IMR-90 (cell line): ENCODE data around the gene LAMB3. TPM values are rescaled to one million over a fixed set of nuclear protein-coding genes. Genes with fewer than 3 reads are reported as not detected.

Experiments
- ATAC-seq: fragments of 200-7000 bp; cut with Tn5 transposase; 2 replicates; pipeline ENCODE4 v1.9.1; 2020; ENCODE audit warnings: low read depth, mild to moderate bottlenecking, moderate library complexity
- BruUV-seq: library from RNA; stranded (reverse); fragments of 400-500 nt; replicated peaks from 2 replicates; lab custom pipeline; 2021; lab: Mats Ljungman, UMichigan
- CTCF ChIA-PET: fragments of 300-600 bp; formaldehyde crosslinking; extraction: SDS; loops from one replicate; lab custom pipeline; 2021; ENCODE audit warnings: antibody characterized with exemption; lab: Yijun Ruan, JAX
- POLR2A ChIA-PET: fragments of 300-600 bp; sonication (Branson Sonifier 250); formaldehyde crosslinking; loops from one replicate; lab custom pipeline; 2022; ENCODE audit warnings: antibody characterized with exemption; ENCODE audit not compliant: unreplicated experiment; lab: Charles Lee
- DNase-seq: peaks from one replicate; pipeline ENCODE4 v3.0.0; 2013
- H2AFZ ChIP-seq: replicated peaks from 2 replicates; pipeline ENCODE3; 2013; ENCODE audit warnings: low read length, mild to moderate bottlenecking; ENCODE audit not compliant: poor library complexity
- H2AK5ac ChIP-seq: 2 replicates; pipeline ENCODE4 v1.6.1; 2013; ENCODE audit warnings: low read depth, low read length, inconsistent platforms
- H2AK9ac ChIP-seq: replicated peaks from 2 replicates; pipeline ENCODE3; 2013; ENCODE audit warnings: mild to moderate bottlenecking, low read depth, low read length, moderate library complexity; ENCODE audit not compliant: poor library complexity
- H2BK120ac ChIP-seq: 2 replicates; pipeline ENCODE4 v1.6.1; 2013; ENCODE audit warnings: low read depth, low read length, inconsistent platforms
- H2BK15ac ChIP-seq: 3 replicates; pipeline ENCODE4 v1.6.1; 2013; ENCODE audit warnings: low read depth, low read length, inconsistent platforms
- H2BK20ac ChIP-seq: 2 replicates; pipeline ENCODE4 v1.6.1; 2013; ENCODE audit warnings: low read depth, mild to moderate bottlenecking, inconsistent platforms, low read length, moderate library complexity
- H2BK5ac ChIP-seq: 2 replicates; pipeline ENCODE4 v1.6.1; 2013; ENCODE audit warnings: mild to moderate bottlenecking, low read depth, low read length, inconsistent platforms; ENCODE audit not compliant: poor library complexity, severe bottlenecking
- H3K14ac ChIP-seq: replicated peaks from 2 replicates; pipeline ENCODE4 v1.6.1; 2013; ENCODE audit warnings: low read depth, low read length, inconsistent platforms
- H3K18ac ChIP-seq: 2 replicates; pipeline ENCODE4 v1.6.1; 2013; ENCODE audit warnings: low read depth, low read length, control low read depth
- H3K23ac ChIP-seq: 2 replicates; pipeline ENCODE4 v1.6.1; 2013; ENCODE audit warnings: low read depth, low read length, inconsistent platforms
- H3K27ac ChIP-seq: 2 replicates; pipeline ENCODE4 v1.5.1; 2013; ENCODE audit warnings: mild to moderate bottlenecking, control low read depth, low read length; ENCODE audit not compliant: insufficient read depth
- H3K27me3 ChIP-seq: 2 replicates; pipeline ENCODE4 v1.6.1; 2013; ENCODE audit warnings: low read length; ENCODE audit not compliant: control insufficient read depth, insufficient read depth
- H3K36me3 ChIP-seq: 2 replicates; pipeline ENCODE4 v1.6.1; 2013; ENCODE audit warnings: low read length, mixed read lengths; ENCODE audit not compliant: control insufficient read depth, insufficient read depth
- H3K4ac ChIP-seq: 2 replicates; pipeline ENCODE4 v1.6.1; 2013; ENCODE audit warnings: low read depth, low read length, inconsistent platforms
- H3K4me1 ChIP-seq: 2 replicates; pipeline ENCODE4 v1.6.1; 2013; ENCODE audit warnings: low read length, mixed read lengths; ENCODE audit not compliant: control insufficient read depth, insufficient read depth
- H3K4me2 ChIP-seq: 2 replicates; pipeline ENCODE4 v1.6.1; 2013; ENCODE audit warnings: low read depth, mild to moderate bottlenecking, control low read depth, low read length, moderate library complexity
- H3K4me3 ChIP-seq: 2 replicates; pipeline ENCODE4 v1.5.1; 2013; ENCODE audit warnings: low read depth, mild to moderate bottlenecking, control low read depth, low read length, moderate library complexity; ENCODE audit not compliant: insufficient read depth
- H3K56ac ChIP-seq: 2 replicates; pipeline ENCODE4 v1.6.1; 2013; ENCODE audit warnings: low read length, inconsistent platforms; ENCODE audit not compliant: insufficient read depth; ENCODE audit errors: extremely low read depth
- H3K79me1 ChIP-seq, 2 experiments: 2 replicates each; pipeline ENCODE4 v1.6.1; 2013; ENCODE audit warnings: low read length in 2 of 2, inconsistent platforms in 1 of 2, low read depth in 1 of 2
- H3K9ac ChIP-seq: 2 replicates; pipeline ENCODE4 v1.6.1; 2013; ENCODE audit warnings: low read depth, low read length, control low read depth
- H3K9me1 ChIP-seq: 2 replicates; pipeline ENCODE4 v1.6.1; 2013; ENCODE audit warnings: low read length, inconsistent platforms; ENCODE audit not compliant: insufficient read depth
- H3K9me3 ChIP-seq: 2 replicates; pipeline ENCODE4 v1.6.1; 2013; ENCODE audit warnings: low read length; ENCODE audit not compliant: control insufficient read depth, insufficient read depth
- H4K20me1 ChIP-seq: 2 replicates; pipeline ENCODE4 v1.6.1; 2013; ENCODE audit warnings: low read length, inconsistent platforms; ENCODE audit not compliant: insufficient read depth
- H4K5ac ChIP-seq: 2 replicates; pipeline ENCODE4 v1.6.1; 2013; ENCODE audit warnings: mild to moderate bottlenecking, low read depth, low read length, control low read depth
- H4K8ac ChIP-seq, 2 experiments: 2 replicates each; pipeline ENCODE4 v1.6.1; 2013; ENCODE audit warnings: low read depth in 2 of 2, low read length in 2 of 2, control low read depth in 1 of 2, inconsistent platforms in 1 of 2
- H4K91ac ChIP-seq: 2 replicates; pipeline ENCODE4 v1.6.1; 2013; ENCODE audit warnings: low read depth, low read length, inconsistent platforms; ENCODE audit not compliant: insufficient read depth
- FOS ChIP-seq: fragments of 150-350 bp; IDR thresholded peaks from 2 replicates; pipeline ENCODE4 v1.6.1; 2016; ENCODE audit warnings: low read depth, low read length
- MAFK ChIP-seq: IDR thresholded peaks from 2 replicates; pipeline ENCODE4 v1.6.1; 2012; ENCODE audit warnings: low read depth, low read length, improper control_type of control experiment
- MXI1 ChIP-seq: IDR thresholded peaks from 2 replicates; pipeline ENCODE4 v1.6.1; 2012; ENCODE audit warnings: low read depth, mild to moderate bottlenecking, low read length, moderate library complexity, borderline replicate concordance
- NFE2L2 ChIP-seq: fragments of 150-350 bp; IDR thresholded peaks from 2 replicates; pipeline ENCODE4 v1.6.1; 2016; ENCODE audit warnings: low read depth, mild to moderate bottlenecking, low read length
- RAD21 ChIP-seq: IDR thresholded peaks from 2 replicates; pipeline ENCODE4 v1.6.1; 2012; ENCODE audit warnings: low read length, improper control_type of control experiment
- RCOR1 ChIP-seq: IDR thresholded peaks from 2 replicates; pipeline ENCODE4 v1.6.1; 2012; ENCODE audit warnings: mild to moderate bottlenecking, low read length, improper control_type of control experiment; ENCODE audit not compliant: insufficient replicate concordance
- RFX5 ChIP-seq: IDR thresholded peaks from 2 replicates; pipeline ENCODE4 v1.8.0; 2012; ENCODE audit warnings: low read depth, mild to moderate bottlenecking, low read length, moderate library complexity
- SMC3 ChIP-seq: fragments of 150-350 bp; IDR thresholded peaks from 2 replicates; pipeline ENCODE4 v1.6.1; 2016; ENCODE audit warnings: low read depth, mild to moderate bottlenecking, antibody characterized with exemption, low read length, moderate library complexity
- WGBS, 2 experiments: methylation state at CpG; one replicate each; pipeline versions ENCODE4 v1.1.5 to v1.1.7; 2013; ENCODE audit warnings: missing lambda C conversion rate in 2 of 2; ENCODE audit not compliant: insufficient read length in 1 of 2; ENCODE audit errors: extremely low coverage in 2 of 2; 5-methylcytosine and 5-hydroxymethylcytosine counted together
- dilution Hi-C: fragments of 300-500 bp; cut with HindIII; formaldehyde crosslinking; loops from one replicate; pipeline ENCODE4 v1.14.3; 2018; ENCODE audit warnings: low sequenced_read_pairs; ENCODE audit not compliant: unreplicated experiment
- in situ Hi-C: fragments of 300-500 bp; cut with MboI; formaldehyde crosslinking; loops from 3 replicates; pipeline ENCODE4 v1.14.3; 2019; ENCODE audit warnings: low sequenced_read_pairs, inconsistent platforms, mixed read lengths
- intact Hi-C: fragments of 100-400 bp; cut with micrococcal nuclease; formaldehyde crosslinking; loops from 2 replicates; pipeline ENCODE4 v1.10.0; 2022
- polyA plus RNA-seq, 3 experiments: library from polyadenylated mRNA; depleted of rRNA; stranded (reverse); fragments of >200 nt; gene quantifications; 2 replicates each; pipeline ENCODE4 v1.2.3, GENCODE V29; 2012; ENCODE audit warnings: low replicate concordance in 1 of 3
- total RNA-seq: library from RNA; depleted of rRNA; stranded (reverse); fragments of >200 nt; gene quantifications from 2 replicates; pipeline ENCODE4 v1.2.3, GENCODE V29; 2012
- TF ChIP-seq, protein P1 (sequence below): conservative IDR thresholded peaks from 2 replicates; pipeline ENCODE4 v1.5.1; 2012; ENCODE audit warnings: mild to moderate bottlenecking, low read depth, low read length, improper control_type of control experiment
- TF ChIP-seq, protein P2 (sequence below): fragments of 150-350 bp; IDR thresholded peaks from 2 replicates; pipeline ENCODE4 v1.6.1; 2016; ENCODE audit warnings: low read depth, mild to moderate bottlenecking, low read length, moderate library complexity, borderline replicate concordance

The LAMB3 gene
- total and polyA plus RNA-seq, 2 of the 4 experiments (the other 2 are of a cell fraction): 0.72 to 2.1 TPM

DNA sequence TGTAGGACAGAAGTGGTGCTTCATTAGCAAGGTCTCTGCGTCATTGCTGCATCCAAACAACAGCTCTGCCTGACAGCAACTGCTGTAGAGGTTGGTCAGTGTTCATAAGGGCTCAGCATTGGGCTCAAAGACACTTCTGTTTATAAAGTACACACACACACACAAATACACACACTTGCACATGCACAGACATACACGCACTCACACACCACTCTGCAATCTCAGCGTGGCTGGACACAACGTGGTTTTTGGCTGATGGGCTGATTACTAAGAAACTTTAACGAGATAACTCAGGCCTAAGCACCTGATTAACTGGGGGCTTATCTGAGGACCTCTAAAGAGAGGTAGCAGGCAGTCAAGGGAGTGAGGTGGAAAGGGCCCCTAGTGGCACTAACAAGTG, 48.3 kb downstream of the LAMB3 start:
- BruUV-seq: no TSS peak
- dilution Hi-C loops (no loop called here), in situ Hi-C loops (no loop called here), intact Hi-C loops (loop anchor here (5.0 kb wide), 1 partner anchor 218 kb away; no protein-coding TSS in a partner anchor)
- no peak overlapping the region for H3K4me3 ChIP-seq
- H3K9me3 ChIP-seq: no peaks in the 10 kb centered on the region
- no peak overlapping the region for H4K91ac ChIP-seq
- H2BK5ac ChIP-seq: no peak overlapping the region
- no peak for DNase-seq
- TF ChIP-seq MAFK (no peak), RCOR1 (no peak), RFX5 (no peak), MXI1 (no peak), SMC3 (no peak), FOS (no peak), RAD21 (no peak), NFE2L2 (no peak)
- TF ChIP-seq, protein P1, sequence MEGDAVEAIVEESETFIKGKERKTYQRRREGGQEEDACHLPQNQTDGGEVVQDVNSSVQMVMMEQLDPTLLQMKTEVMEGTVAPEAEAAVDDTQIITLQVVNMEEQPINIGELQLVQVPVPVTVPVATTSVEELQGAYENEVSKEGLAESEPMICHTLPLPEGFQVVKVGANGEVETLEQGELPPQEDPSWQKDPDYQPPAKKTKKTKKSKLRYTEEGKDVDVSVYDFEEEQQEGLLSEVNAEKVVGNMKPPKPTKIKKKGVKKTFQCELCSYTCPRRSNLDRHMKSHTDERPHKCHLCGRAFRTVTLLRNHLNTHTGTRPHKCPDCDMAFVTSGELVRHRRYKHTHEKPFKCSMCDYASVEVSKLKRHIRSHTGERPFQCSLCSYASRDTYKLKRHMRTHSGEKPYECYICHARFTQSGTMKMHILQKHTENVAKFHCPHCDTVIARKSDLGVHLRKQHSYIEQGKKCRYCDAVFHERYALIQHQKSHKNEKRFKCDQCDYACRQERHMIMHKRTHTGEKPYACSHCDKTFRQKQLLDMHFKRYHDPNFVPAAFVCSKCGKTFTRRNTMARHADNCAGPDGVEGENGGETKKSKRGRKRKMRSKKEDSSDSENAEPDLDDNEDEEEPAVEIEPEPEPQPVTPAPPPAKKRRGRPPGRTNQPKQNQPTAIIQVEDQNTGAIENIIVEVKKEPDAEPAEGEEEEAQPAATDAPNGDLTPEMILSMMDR: no peak
- TF ChIP-seq, protein P2, sequence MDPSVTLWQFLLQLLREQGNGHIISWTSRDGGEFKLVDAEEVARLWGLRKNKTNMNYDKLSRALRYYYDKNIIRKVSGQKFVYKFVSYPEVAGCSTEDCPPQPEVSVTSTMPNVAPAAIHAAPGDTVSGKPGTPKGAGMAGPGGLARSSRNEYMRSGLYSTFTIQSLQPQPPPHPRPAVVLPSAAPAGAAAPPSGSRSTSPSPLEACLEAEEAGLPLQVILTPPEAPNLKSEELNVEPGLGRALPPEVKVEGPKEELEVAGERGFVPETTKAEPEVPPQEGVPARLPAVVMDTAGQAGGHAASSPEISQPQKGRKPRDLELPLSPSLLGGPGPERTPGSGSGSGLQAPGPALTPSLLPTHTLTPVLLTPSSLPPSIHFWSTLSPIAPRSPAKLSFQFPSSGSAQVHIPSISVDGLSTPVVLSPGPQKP: no peak
- no peak overlapping the region for H2AFZ ChIP-seq
- H3K56ac ChIP-seq: no peak overlapping the region
- no peak overlapping the region for H2BK20ac ChIP-seq
- no peak overlapping the region for H4K8ac ChIP-seq
- CTCF ChIA-PET: no interaction called here
- H3K4me1 ChIP-seq: no peaks in the 10 kb centered on the region
- no peaks in the 10 kb centered on the region for H3K36me3 ChIP-seq
- H2BK120ac ChIP-seq: no peak overlapping the region
- H2AK9ac ChIP-seq: no peak overlapping the region
- ATAC-seq: no peak
- H3K4me2 ChIP-seq: no peak overlapping the region
- no peaks in the 10 kb centered on the region for H3K79me1 ChIP-seq
- no peak overlapping the region for H3K14ac ChIP-seq
- H3K27ac ChIP-seq: no peak overlapping the region
- no peaks in the 10 kb centered on the region; the same call in 1 of the 2 replicates for H3K27me3 ChIP-seq
- H3K9me1 ChIP-seq: no peaks in the 10 kb centered on the region
- POLR2A ChIA-PET: no interaction called here
- no peak overlapping the region for H2AK5ac ChIP-seq
- H2BK15ac ChIP-seq: no peak overlapping the region
- no peak overlapping the region for H3K9ac ChIP-seq
- no peaks in the 10 kb centered on the region for H4K20me1 ChIP-seq
- H3K23ac ChIP-seq: no peak overlapping the region
- no peak overlapping the region for H4K5ac ChIP-seq
- no CpG with 5 or more reads among the region's 5 CpGs for WGBS, 2 experiments
- no peak overlapping the region for H3K4ac ChIP-seq
- no peak overlapping the region for H3K18ac ChIP-seq
